HL-60 (cell line): Measurements from ENCODE around the gene COL11A1.

ENCODE experiments used
- DNase-seq, 2 experiments: peaks; one replicate each; pipeline ENCODE4 v3.0.0-alpha.2; 2010 to 2020; ENCODE audit warnings: low read depth in 1 of 2, low spot score in 1 of 2
- H3K27ac ChIP-seq: fragments of 250-450 bp; sonication (Bioruptor Pico); replicated peaks from 2 replicates; pipeline ENCODE4 v1.5.1; 2020; ENCODE audit warnings: mild to moderate bottlenecking, moderate library complexity
- H3K27me3 ChIP-seq: fragments of 250-450 bp; sonication (Bioruptor Pico); 2 replicates; pipeline ENCODE4 v1.5.1; 2021; ENCODE audit warnings: mild to moderate bottlenecking, moderate library complexity; ENCODE audit not compliant: insufficient read depth, poor library complexity, severe bottlenecking
- H3K4me3 ChIP-seq: replicated peaks from 2 replicates; pipeline ENCODE4 v1.5.1; 2011; ENCODE audit warnings: mild to moderate bottlenecking, control low read depth, low read length; ENCODE audit not compliant: insufficient read depth
- CTCF ChIP-seq: IDR thresholded peaks from one replicate; pipeline ENCODE4 v1.5.1; 2011; ENCODE audit warnings: low read length, control low read depth, inconsistent platforms; ENCODE audit not compliant: insufficient read depth
- GABPA ChIP-seq: IDR thresholded peaks from 2 replicates; pipeline ENCODE4 v1.6.1; 2012; ENCODE audit warnings: low read depth
- POLR2AphosphoS5 ChIP-seq: IDR thresholded peaks from 2 replicates; pipeline ENCODE4 v1.6.1; 2012; ENCODE audit warnings: low read depth
- REST ChIP-seq: IDR thresholded peaks from 2 replicates; pipeline ENCODE4 v1.6.1; 2012; ENCODE audit warnings: low read depth; ENCODE audit not compliant: insufficient replicate concordance
- SPI1 ChIP-seq: IDR thresholded peaks from 2 replicates; pipeline ENCODE4 v1.6.1; 2012; ENCODE audit warnings: low read depth, mild to moderate bottlenecking, borderline replicate concordance

Gene COL11A1

DNA sequence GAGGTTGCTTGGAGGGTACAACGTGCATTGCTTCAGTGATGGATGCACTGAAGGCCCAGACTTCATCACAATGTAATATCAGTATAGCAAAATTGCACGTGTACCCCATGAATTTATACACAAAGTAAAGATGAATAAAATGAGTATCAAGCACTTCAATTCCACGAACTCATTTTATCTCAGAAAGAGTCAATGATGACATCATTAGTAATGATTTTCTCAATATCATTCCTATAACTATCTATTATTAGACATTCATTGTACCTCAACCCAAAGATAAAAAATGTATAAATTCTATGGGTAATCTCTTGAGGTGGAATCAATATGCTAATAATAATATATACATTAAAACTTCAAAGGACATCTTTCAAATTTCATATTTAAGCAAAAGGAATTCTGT lies 208.4 kb downstream of the COL11A1 start:
- Histone ChIP-seq H3K4me3 (no peak overlapping the region), H3K27ac (no peak overlapping the region), H3K27me3 (no peaks in the 10 kb centered on the region)
- no peak for TF ChIP-seq REST
- TF ChIP-seq CTCF = no peak
- no peak for TF ChIP-seq POLR2AphosphoS5
- no peak for TF ChIP-seq GABPA
- TF ChIP-seq SPI1 = no peak
- DNase-seq = no peak

DNA sequence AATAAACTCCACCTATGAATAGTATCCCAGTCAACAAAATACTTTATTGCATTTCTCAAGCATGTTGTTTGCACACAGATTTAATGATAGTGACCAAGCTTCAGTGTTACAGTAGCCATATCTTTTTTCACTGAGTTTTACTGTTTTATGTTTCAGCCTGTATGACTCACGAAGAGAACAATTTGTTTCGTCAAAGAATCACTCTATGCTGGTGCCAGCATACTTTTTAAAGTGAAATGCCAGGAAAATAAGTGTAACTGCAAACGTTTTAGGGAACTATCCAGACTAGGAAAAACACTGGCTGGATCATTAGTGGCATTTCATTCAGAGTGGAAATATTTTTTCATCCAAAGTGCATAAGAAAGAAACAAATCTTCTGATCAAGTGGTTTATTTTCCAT lies 210.8 kb downstream of the COL11A1 start:
- Histone ChIP-seq H3K4me3 (no peak overlapping the region), H3K27ac (no peak overlapping the region), H3K27me3 (no peaks in the 10 kb centered on the region)
- DNase-seq = no peak
- TF ChIP-seq SPI1 (no peak), REST (no peak)

GRCh38 chr1:102896771-102897170 lies 211.6 kb downstream of the COL11A1 start:
- H3K4me3 ChIP-seq = no peak overlapping the region
- H3K27ac ChIP-seq = no peak overlapping the region
- DNase-seq = no peak
- no peak for TF ChIP-seq REST
- no peaks in the 10 kb centered on the region for H3K27me3 ChIP-seq

GRCh38 chr1:102896286-102896685 lies 212.0 kb downstream of the COL11A1 start:
- H3K4me3 ChIP-seq = no peak overlapping the region
- TF ChIP-seq CTCF = no peak
- no peak for TF ChIP-seq GABPA
- TF ChIP-seq SPI1 = no peak
- TF ChIP-seq REST = no peak
- TF ChIP-seq POLR2AphosphoS5 = no peak
- H3K27ac ChIP-seq = no peak overlapping the region
- DNase-seq = no peak
- no peaks in the 10 kb centered on the region for H3K27me3 ChIP-seq
